WERI-Rb-1 (cell line): ENCODE data around the gene MEX3C.

Experiments
- DNase-seq: peaks from one replicate; pipeline ENCODE4 v3.0.0-alpha.2; 2020
- H3K27ac ChIP-seq: fragments of 250-450 bp; sonication (Bioruptor Pico); 2 replicates; pipeline ENCODE4 v1.5.1; 2020; ENCODE audit warnings: mild to moderate bottlenecking, moderate library complexity
- H3K27me3 ChIP-seq: fragments of 250-450 bp; sonication (Bioruptor Pico); 2 replicates; pipeline ENCODE4 v1.5.1; 2021; ENCODE audit warnings: mild to moderate bottlenecking, low read depth, moderate library complexity; ENCODE audit not compliant: insufficient read depth, severe bottlenecking
- H3K36me3 ChIP-seq: fragments of 250-450 bp; sonication (Bioruptor Pico); 2 replicates; pipeline ENCODE4 v1.5.1; 2020; ENCODE audit warnings: mild to moderate bottlenecking, moderate library complexity
- H3K4me3 ChIP-seq: 2 replicates; pipeline ENCODE4 v1.5.1; 2011; ENCODE audit warnings: low read depth, mild to moderate bottlenecking, control low read depth, low read length
- H3K9me3 ChIP-seq: fragments of 250-450 bp; sonication (Bioruptor Pico); 2 replicates; pipeline ENCODE4 v1.5.1; 2021; ENCODE audit warnings: mild to moderate bottlenecking, moderate library complexity; ENCODE audit not compliant: severe bottlenecking
- TF ChIP-seq, protein P1 (sequence below): IDR thresholded peaks from 2 replicates; pipeline ENCODE4 v1.5.1; 2011; ENCODE audit warnings: low read depth, mild to moderate bottlenecking, control low read depth, inconsistent platforms, low read length

Gene MEX3C

DNA sequence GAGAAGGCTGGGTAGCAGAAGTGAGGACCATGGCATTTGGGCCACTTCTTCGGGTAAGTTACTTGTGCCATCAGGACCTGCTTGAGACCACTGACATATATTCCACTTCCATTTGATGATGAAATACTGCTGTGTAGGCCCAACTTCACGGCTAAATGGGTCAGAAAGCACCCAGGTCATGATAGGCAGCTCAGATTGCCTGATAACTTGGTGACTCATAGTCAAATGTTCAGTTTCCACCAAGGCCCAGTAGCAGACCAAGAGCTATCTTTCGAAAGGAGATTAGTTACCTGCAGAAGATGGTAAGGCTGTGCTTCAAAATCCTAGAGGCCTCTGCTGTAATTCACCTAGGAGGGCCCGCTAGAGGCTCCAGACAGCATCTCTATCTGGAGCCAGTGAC is 31.8 kb upstream of the MEX3C start:
- peaks cover 3% of the 10 kb centered on the region for H3K9me3 ChIP-seq
- TF ChIP-seq, protein P1, sequence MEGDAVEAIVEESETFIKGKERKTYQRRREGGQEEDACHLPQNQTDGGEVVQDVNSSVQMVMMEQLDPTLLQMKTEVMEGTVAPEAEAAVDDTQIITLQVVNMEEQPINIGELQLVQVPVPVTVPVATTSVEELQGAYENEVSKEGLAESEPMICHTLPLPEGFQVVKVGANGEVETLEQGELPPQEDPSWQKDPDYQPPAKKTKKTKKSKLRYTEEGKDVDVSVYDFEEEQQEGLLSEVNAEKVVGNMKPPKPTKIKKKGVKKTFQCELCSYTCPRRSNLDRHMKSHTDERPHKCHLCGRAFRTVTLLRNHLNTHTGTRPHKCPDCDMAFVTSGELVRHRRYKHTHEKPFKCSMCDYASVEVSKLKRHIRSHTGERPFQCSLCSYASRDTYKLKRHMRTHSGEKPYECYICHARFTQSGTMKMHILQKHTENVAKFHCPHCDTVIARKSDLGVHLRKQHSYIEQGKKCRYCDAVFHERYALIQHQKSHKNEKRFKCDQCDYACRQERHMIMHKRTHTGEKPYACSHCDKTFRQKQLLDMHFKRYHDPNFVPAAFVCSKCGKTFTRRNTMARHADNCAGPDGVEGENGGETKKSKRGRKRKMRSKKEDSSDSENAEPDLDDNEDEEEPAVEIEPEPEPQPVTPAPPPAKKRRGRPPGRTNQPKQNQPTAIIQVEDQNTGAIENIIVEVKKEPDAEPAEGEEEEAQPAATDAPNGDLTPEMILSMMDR, result no peak
- no peaks in the 10 kb centered on the region for H3K36me3 ChIP-seq
- no peaks in the 10 kb centered on the region for H3K27me3 ChIP-seq
- no peak for DNase-seq
- no peak overlapping the region for H3K4me3 ChIP-seq
- H3K27ac ChIP-seq, result no peak overlapping the region

DNA sequence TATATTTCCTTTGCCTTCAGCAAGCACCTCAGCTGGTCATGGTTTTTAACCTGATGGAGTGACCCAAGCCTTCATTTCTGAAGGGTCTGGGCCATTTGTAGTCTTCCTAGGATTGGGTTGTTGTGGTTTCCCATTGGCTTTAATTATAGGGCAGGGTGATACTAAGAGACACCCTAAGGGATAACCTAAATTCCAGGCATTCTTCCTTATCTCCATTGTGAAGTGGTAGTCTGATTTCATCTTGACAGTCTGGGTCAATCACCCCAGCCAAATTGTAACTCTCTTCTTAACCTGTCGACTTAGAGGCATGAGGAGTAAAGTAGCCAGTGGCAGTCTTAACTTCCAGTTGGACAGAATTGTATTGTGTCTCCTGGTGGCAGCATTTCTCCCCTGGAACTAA is 30.2 kb upstream of the MEX3C start:
- Histone ChIP-seq H3K27ac (no peak overlapping the region), H3K4me3 (no peak overlapping the region), H3K36me3 (no peaks in the 10 kb centered on the region), H3K9me3 (peaks cover 3% of the 10 kb centered on the region), H3K27me3 (no peaks in the 10 kb centered on the region)
- TF ChIP-seq, protein P1, result no peak
- no peak for DNase-seq

DNA sequence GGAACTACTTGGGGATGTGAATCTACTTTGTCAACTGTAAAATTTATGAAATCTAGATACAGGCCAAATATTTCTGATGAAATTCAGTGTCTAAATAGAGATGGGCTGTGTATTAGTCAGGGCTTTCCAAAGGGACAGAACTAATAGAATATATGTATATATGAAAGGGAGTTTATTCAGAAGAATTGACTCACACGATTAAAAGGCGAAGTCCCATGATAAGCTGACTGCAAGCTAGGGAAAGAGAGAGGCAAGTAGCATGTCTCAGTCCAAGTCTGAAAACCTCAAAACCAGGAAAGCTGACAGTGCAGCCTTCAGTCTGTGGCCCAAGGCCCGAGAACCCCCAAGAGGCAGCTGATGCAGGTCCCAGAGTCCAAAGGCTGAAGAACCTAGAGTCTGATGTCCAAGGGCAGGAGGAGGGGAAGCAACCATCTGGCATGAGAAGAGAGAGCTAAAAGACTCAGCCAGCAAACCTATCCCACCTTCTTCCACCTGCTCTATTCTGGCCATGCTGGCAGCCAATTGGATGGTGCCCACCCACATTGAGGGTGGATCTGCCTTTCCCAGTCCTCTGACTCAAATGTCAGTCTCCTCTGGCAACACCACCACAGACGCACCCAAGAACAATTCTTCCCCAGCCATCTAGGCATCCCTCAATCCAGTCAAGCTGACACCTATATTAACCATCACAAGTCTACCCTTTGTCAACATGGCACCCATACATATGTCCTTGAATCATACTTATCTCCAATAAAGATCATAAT is 29.3 kb upstream of the MEX3C start:
- H3K27me3 ChIP-seq, result no peaks in the 10 kb centered on the region
- H3K27ac ChIP-seq, result no peak overlapping the region
- no peak overlapping the region for H3K4me3 ChIP-seq
- H3K9me3 ChIP-seq, result peaks cover 3% of the 10 kb centered on the region
- TF ChIP-seq, protein P1, result no peak
- no peak for DNase-seq
- H3K36me3 ChIP-seq, result no peaks in the 10 kb centered on the region

DNA sequence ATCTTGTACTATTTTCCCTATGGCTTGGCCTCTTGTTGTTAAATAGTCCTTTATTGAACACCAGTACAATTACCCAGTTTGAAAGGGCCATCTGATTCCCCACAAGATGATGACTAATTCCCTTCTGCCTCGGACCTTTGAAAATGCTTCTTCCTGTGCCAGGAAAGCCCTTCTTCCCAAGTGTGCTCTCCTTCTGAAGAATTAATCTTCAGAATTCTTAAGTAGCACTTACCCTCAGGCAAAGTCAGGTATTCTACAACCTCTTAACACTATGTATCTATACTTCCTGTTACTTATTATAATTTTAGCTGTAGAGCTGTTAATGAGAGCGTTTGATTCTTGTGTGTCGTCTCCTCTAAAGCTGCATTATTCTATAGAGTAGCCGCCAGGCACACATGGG is 28.6 kb upstream of the MEX3C start:
- no peaks in the 10 kb centered on the region for H3K27me3 ChIP-seq
- TF ChIP-seq, protein P1, result no peak
- no peak for DNase-seq
- H3K36me3 ChIP-seq, result no peaks in the 10 kb centered on the region
- H3K9me3 ChIP-seq, result peaks cover 3% of the 10 kb centered on the region
- H3K4me3 ChIP-seq, result no peak overlapping the region
- no peak overlapping the region for H3K27ac ChIP-seq

DNA sequence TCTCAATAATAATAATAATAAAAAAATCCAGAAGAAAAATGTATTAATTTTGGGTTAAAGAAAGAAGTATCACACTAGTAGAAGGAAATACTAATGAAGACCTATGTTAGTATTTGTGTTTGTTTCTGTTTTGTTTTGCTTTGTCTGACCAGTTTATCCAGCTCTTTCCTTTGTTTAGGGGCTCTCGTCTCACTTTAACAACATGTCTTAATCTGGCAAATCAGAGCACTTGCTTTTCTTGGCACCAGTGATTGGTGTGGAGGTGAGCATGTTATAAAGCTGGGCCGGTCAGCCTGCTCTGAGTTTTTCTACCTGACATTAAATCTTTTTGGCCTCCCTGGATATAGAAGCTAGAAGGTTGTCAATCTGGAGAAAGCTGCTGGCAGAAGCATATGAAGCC is 15.1 kb upstream of the MEX3C start:
- no peak overlapping the region for H3K27ac ChIP-seq
- no peaks in the 10 kb centered on the region for H3K9me3 ChIP-seq
- no peak for DNase-seq
- H3K36me3 ChIP-seq, result no peaks in the 10 kb centered on the region
- TF ChIP-seq, protein P1, result no peak
- no peaks in the 10 kb centered on the region for H3K27me3 ChIP-seq
- H3K4me3 ChIP-seq, result no peak overlapping the region

DNA sequence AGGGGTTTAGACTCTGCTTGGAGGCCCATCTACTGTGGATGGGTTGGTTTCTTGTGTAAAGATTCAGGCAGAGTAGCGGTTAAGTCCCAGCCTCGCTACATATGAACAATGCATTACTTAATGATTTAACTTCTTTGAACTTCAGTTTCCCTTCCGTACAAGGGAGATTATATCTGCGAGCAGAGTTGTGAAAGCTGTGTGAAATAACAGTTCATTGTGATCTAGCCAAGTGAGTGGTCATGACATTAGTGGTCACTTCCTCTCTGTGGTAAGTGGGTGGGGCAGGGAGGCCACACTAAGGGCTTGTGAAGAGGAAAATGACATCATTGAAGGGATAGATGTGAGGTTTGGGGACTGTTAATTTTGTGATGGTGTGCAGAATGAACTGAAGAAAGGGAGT is 14.1 kb upstream of the MEX3C start:
- Histone ChIP-seq H3K27ac (no peak overlapping the region), H3K4me3 (no peak overlapping the region), H3K9me3 (no peaks in the 10 kb centered on the region), H3K27me3 (no peaks in the 10 kb centered on the region), H3K36me3 (no peaks in the 10 kb centered on the region)
- DNase-seq, result no peak
- TF ChIP-seq, protein P1, result no peak
